NCI-H446 (cell line): ENCODE data around the gene PVR.
"Not testable (repeated sequence)": the region's sequence is repeated elsewhere in the genome, so short reads cannot be mapped to it uniquely, and the experiment has no call there.

Experiments used
- DNase-seq, 2 experiments: peaks; one replicate each; lab custom pipeline; 2025; lab: John Stamatoyannopoulos, UW

PVR gene

DNA sequence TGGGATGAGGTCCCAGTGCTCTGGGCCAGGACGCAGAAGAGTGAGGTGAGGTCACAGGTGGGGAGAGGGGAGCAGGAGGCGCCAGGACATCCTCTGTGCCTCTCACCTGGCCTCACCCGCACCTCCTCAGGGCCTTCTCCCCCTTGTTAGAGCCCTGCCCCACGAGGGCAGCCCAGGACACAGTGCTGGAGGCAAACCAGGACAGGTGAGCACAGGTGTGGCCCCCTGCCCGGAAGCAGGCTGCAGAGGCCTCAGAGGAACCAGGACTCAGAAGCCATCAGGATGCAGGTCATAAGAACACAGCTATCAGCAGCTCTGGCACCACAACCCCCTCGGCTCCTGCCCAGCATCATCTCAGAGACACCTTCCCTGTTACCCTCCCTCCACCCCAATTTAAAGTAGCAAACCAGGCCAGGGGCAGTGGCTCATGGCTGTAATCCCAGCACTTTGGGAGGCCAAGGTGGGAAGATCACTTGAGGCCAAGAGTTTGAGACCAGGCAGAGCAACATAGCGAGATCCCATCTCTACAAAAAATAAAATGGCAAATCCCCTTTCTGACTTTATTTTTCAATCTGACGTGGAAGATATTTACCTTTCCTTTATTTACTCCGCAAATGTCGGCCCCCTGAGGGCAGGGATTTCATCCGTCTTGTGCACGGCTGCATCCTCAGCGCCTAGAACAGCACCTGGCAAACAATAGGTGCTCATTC is 54.9 kb downstream of the PVR start, which contains the start of gene CEACAM16:
TSS of gene CEACAM16 (plus strand) at position 660 of the 710 bp plus-strand sequence. CDS start 2,306 bp downstream, outside the sequence.
- no peak for DNase-seq

DNA sequence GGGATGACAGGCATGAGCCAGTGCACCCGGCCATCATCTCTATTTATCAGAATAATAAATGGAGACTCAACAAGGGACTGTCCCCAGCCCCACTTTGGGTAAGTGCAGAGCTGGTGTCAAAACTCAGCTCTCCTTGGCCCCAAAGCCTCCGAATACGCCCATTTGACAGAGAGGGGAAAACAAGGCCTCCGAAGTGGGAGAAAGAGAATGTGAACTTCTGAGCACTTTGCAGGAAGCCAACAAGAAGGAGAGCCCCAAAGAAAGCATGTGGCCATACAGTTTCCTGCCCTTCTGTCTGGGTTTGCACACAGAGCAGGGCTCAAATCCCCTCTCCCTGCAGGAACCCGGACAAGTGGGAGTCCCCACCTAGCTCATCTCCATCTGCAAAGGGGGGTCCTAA is 56.8 kb downstream of the PVR start:
- no peak for DNase-seq

DNA sequence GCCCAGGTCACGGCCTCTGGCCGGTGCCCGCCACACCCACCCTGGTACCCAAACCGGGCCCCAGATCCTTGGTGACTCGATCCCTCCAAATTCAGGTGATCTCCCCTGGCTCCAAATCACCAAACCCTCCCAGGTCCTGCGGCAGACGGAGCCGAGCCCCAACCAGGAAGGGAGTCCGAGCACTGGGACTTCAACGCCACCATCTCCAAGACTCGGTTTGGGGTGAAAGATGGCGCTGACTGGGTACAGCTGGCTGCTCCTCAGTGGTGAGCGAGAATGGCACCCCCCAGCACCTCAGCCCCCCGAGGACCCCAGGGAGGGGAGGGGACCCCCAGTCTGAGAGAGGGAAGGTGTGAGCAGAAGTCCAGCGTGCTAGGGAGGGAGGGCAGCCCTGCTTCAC is 57.5 kb downstream of the PVR start:
- no peak for DNase-seq

DNA sequence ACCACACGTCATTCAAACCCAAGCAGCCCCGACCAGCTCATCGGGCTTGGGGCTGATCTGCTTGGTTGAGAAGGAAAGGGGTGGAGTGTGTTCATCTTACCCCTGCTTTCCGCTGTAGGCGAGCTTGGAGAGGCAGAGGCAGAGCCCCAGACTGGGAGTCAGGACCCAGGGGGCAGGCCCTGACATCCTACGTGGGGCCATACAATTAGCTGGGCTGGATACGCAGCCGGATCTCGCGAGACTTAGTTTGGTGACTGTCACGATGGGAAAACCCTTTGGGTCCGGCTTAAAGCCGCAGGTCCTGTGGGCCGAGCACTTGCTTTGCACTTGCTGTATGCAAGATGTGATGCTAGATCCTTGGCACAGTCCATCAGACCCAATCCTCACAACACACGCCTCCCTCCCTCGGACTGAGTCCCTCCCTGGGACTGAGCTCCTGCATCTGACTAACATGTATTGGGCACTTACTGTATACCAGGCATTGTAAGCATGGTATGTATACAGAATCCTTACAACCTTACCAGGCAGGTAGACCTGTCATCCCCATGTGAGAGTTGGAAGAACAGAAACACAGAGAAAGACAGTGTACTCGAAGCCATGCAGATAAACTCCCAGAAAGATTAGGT is 59.0 kb downstream of the PVR start:
- no peak for DNase-seq

DNA sequence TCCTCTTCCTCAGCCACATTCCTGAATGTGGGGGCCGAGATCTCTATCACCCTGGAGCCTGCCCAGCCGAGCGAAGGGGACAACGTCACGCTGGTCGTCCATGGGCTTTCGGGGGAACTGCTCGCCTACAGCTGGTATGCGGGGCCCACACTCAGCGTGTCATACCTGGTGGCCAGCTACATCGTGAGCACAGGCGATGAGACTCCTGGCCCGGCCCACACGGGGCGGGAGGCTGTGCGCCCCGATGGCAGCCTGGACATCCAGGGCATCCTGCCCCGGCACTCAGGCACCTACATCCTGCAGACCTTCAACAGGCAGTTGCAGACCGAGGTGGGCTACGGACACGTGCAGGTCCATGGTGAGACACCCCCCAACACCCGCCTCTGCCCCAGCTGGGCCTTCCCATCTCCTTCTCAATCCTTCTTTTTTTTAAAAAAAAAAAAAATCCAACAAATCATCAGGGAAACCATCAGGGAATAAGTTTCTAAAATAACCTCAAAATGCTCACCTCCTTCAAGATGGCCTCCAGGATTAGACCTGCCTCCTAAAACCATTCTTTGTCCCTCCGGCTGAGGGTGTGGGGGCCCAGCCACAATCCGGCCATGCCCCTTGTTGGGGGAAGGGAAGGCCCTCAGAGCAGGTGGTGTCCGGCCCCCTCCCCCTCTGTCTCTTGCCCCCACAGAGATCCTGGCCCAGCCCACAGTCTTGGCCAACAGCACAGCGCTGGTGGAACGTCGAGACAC is 59.8 kb downstream of the PVR start:
- DNase-seq = no peak

DNA sequence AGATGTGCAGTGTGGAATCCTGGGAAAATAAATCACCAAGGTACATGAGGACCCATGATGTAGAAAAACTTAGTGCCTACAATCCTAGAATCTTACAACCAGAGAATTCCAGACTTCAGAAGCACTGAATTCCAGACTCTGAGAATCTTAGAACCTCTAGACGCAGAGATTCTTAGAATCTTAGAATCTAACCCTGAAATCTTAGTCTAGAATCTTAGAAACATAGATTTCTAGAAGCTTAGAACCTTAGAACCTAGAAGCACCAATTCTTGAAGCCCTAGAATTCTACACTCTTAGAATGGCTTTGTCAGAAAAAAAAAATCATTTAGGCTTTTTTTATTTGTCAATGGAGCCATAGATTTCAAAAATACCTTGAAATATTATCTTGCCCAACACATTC is 61.3 kb downstream of the PVR start:
- DNase-seq = no peak

DNA sequence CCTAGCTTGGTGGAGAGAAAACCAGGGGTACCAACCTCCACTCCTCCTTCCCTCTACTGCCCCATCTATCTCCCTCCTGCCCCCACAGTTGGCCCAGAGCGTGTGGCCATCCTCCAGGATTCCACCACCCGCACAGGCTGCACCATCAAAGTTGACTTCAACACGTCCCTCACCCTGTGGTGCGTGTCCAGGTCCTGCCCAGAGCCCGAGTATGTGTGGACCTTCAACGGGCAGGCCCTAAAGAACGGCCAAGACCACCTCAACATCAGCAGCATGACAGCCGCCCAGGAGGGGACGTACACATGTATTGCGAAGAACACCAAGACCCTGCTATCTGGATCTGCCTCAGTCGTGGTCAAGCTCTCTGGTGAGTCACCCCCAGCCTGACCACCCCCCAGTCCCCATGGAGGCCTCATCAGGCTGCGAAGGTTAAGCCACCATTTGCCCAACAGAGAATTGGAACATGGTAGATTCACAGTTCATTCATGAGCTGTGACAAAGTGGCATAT is 61.8 kb downstream of the PVR start:
- no peak for DNase-seq

DNA sequence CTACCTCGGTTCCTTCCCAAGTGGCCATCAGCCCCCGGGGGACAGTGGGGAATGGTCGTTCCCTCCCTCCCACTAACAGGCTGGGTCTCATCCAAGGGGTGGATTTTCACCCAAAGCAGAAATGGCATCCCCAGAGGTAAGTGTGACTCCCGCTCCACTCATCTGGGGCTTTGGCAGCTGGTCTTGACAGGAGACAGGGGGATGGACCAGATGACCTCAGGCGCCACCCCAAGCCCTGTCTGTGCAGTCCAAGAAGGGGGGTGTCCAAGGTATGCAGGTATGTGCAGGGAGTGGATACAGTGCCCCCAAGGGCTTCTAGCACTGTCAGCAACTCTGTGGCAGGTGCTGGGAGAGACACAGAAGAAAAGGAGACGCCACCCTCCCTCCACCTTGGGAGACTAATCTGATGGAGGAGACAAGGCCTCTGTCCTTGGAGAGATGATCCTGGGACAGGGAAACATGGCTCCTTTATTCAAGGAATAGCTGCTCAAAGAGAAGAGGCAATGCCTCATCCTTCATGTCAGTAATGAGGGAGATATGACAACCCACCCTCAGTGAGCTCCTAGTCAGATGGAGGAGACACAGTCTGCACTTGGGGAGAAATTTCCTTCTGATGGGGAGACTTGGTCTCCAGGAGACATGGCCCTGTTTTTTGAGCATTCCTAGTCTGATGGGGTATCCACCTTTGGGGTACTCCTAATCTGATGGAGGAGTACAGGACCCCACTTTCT is 63.0 kb downstream of the PVR start:
- no peak for DNase-seq

DNA sequence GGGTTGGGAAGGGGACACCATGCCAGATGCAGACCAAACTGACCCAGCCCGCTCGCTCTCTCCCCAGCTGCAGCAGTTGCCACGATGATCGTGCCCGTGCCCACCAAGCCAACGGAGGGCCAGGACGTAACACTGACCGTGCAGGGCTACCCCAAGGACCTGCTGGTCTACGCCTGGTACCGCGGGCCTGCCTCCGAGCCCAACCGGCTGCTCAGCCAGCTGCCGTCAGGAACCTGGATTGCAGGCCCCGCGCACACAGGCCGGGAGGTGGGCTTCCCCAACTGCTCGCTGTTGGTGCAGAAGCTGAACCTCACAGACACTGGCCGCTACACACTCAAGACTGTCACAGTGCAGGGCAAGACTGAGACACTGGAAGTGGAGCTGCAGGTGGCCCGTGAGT is 64.1 kb downstream of the PVR start:
- DNase-seq = no peak

DNA sequence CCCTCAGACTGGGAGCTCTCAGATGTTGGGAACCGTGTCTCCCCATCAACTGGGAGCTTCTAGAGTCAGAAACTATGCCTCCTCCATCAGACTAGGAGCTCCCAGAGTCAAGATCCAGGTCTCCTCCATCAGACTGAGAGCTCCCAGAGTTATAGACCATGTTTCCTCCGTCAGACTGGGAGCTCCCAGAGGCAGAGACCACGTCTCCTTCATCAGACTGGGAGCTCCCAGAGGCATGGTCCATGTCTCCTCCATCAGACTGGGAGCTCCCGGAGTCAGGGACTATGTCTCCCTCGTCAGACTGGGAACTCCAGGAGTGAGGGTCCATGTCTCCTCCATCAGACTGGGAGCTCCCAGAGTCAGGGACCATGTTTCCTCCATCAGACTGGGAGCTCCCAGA is 65.2 kb downstream of the PVR start:
- DNase-seq = no peak

DNA sequence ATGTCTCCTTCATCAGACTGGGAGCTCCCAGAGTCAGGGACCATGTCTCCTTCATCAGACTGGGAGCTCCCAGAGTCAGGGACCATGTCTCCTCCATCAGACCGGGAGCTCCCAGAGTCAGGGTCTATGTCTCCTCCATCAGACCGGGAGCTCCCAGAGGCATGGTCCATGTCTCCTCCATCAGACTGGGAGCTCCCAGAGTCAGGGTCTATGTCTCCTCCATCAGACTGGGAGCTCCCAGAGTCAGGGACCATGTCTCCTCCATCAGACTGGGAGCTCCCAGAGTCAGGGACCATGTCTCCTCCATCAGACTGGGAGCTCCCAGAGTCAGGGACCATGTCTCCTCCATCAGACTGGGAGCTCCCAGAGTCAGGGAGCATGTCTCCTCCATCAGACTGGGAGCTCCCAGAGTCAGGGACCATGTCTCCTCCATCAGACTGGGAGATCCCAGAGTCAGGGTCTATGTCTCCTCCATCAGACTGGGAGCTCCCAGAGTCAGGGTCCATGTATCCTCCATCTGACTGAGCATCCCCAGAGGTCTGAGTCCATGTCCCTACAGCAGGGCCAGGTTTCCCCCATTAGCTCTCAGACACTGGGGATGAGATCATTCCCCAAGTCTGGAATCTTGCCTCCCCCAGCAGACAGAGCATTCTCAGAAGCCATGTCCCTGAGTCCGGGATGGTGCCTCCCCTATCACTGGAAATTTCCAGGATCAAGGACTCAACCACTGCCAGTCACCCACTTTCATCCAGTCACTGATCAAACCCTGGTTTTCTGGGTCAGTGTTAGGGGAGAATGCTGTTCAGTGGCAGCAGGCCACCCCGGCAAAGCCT is 65.9 kb downstream of the PVR start:
- DNase-seq = not testable (repeated sequence)

DNA sequence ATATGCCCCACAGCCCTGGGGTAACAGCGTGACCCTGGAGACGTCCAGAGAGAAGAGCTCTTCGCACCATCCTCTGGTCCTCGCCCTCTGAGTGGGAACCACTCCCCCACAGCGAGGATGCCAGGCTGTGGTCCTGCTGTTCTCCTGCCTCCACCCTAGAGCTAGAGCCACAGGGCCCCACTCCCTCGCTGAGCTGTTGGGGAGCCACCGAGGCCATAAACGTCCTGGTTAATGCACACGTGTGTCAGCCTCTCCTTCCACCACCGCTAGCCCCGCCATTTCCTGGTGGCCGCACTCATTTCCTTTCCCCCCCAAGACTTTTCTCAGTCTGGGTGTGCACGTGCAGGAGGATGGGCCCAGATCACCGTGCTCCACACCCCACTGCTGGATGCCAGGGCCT is 66.8 kb downstream of the PVR start:
- DNase-seq = no peak

DNA sequence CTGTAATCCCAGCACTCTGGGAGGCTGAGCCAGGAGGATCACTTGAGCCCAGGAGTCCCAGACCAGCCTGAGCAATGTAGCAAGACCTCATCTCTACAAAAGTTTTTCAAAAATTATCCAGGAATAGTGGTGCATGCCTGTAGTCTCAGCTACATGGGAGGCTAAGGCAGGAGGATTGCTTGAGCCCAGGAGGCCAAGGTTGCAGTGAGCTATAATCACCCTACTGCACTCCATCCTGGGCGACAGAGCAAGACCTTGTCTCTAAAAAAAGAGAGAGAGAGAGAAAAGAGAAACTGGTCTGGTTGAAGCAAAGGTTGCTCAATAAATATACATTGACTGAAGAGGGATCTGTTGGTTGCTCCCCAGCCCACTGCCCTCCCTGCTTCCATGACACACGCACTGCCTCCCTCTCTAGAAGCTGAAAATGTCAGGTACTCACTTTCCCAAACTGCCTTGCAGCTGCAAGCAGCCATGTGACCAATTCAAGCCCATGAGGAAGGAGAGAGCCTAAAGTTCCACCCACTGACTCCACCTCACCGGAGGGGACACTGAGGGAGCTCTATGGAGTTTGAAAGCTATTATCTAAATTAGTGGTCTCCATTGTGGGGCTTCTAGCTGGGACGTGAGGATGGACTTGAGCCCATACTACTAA is 69.3 kb downstream of the PVR start:
- DNase-seq = peak in 1 of 2 experiments; percentile 10
